GM21390 (cell line): Measurements from ENCODE around the gene GNAZ.
"Not testable (repeated sequence)": the region's sequence is repeated elsewhere in the genome, so short reads cannot be mapped to it uniquely, and the experiment has no call there.

Source experiments
- ATAC-seq: cut with Tn5 transposase; IDR thresholded peaks from one replicate; pipeline ENCODE4 v1.9.1; 2021; ENCODE audit not compliant: unreplicated experiment

Gene GNAZ

GRCh38 chr22:23070418-23071229 is at the start of gene GNAZ:
GNAZ (plus strand) TSS chr22:23070519; CDS start chr22:23095696, 25,177 bp downstream.
- no peak for ATAC-seq

- ATAC-seq = no peak
These were observed 49.5 kb upstream of the GNAZ start for GRCh38 chr22:23020659-23021293.

GRCh38 chr22:23021660-23022353 is 48.5 kb upstream of the GNAZ start:
- ATAC-seq = not testable (repeated sequence)

GRCh38 chr22:23023294-23023693 is 47.0 kb upstream of the GNAZ start:
- ATAC-seq = no peak

GRCh38 chr22:23026777-23027176 is 43.5 kb upstream of the GNAZ start:
- ATAC-seq = no peak

- ATAC-seq = not testable (repeated sequence)
These were observed 42.5 kb upstream of the GNAZ start for GRCh38 chr22:23027849-23028248.

GRCh38 chr22:23029521-23030228 is 40.6 kb upstream of the GNAZ start:
- ATAC-seq = no peak

- no peak for ATAC-seq
These were observed 38.9 kb upstream of the GNAZ start for GRCh38 chr22:23031381-23031780.

- no peak for ATAC-seq
These were observed 38.5 kb upstream of the GNAZ start for GRCh38 chr22:23031786-23032185.

- no peak for ATAC-seq
These were observed 37.7 kb upstream of the GNAZ start for GRCh38 chr22:23032658-23033057.

- ATAC-seq = no peak
These were observed 37.0 kb upstream of the GNAZ start for GRCh38 chr22:23033116-23033905.

- ATAC-seq = no peak
These were observed 35.4 kb upstream of the GNAZ start for GRCh38 chr22:23034621-23035556.

- no peak for ATAC-seq
These were observed 34.6 kb upstream of the GNAZ start for GRCh38 chr22:23035557-23036277.

GRCh38 chr22:23036684-23037428 is 33.5 kb upstream of the GNAZ start:
- no peak for ATAC-seq

- no peak for ATAC-seq
These were observed 32.6 kb upstream of the GNAZ start for GRCh38 chr22:23037429-23038333.

GRCh38 chr22:23038334-23038642 is 32.0 kb upstream of the GNAZ start:
- ATAC-seq = no peak

GRCh38 chr22:23038902-23039301 is 31.4 kb upstream of the GNAZ start:
- no peak for ATAC-seq
